NCI-H774 (cell line): ENCODE results near the gene CLPTM1L.

Experiments used
- DNase-seq: peaks from one replicate; lab custom pipeline; 2025; lab: John Stamatoyannopoulos, UW

Gene CLPTM1L

GRCh38 chr5:1274471-1274870 is 70.4 kb downstream of the CLPTM1L start:
- no peak for DNase-seq

GRCh38 chr5:1273745-1274144 is 71.2 kb downstream of the CLPTM1L start:
- no peak for DNase-seq

- DNase-seq: no peak
Measured at GRCh38 chr5:1272201-1272600, 72.7 kb downstream of the CLPTM1L start.

- no peak for DNase-seq
Measured at GRCh38 chr5:1270933-1271914, 73.7 kb downstream of the CLPTM1L start.

GRCh38 chr5:1270426-1270825 is 74.5 kb downstream of the CLPTM1L start:
- no peak for DNase-seq

- DNase-seq: no peak
Measured at GRCh38 chr5:1268666-1269065, 76.2 kb downstream of the CLPTM1L start.

GRCh38 chr5:1268056-1268455 is 76.8 kb downstream of the CLPTM1L start:
- no peak for DNase-seq
